Measurements from ENCODE around the gene RAB3C.

- TF ChIP-seq CTCF (IDR thresholded peaks at IDR 0.05) (no peak), POLR2A (IDR thresholded peaks at IDR 0.05) (no peak)
These were observed 181.3 kb downstream of the RAB3C start for GRCh38 chr5:58764199-58764598.
